Naive B cell (primary cell): Measurements from ENCODE around the gene GTF3C5. TPM values are rescaled to one million over a fixed set of nuclear protein-coding genes. Genes with fewer than 3 reads are reported as not detected.
"Not testable (repeated sequence)": the region's sequence is repeated elsewhere in the genome, so short reads cannot be mapped to it uniquely, and the experiment has no call there.

Source experiments
- ATAC-seq, 2 donors: fragments of 150-1000 bp; cut with Tn5 transposase; 2 replicates each; pipeline ENCODE4 v1.10.0; 2021; ENCODE audit warnings: low read depth in 2 of 2, mild to moderate bottlenecking in 2 of 2, moderate library complexity in 2 of 2
- DNase-seq: peaks from one replicate; pipeline ENCODE4 v3.0.0; 2022
- H3K27ac Mint-ChIP-seq, 6 donors: one replicate each; pipeline ENCODE4 v1.8.0; 2020 to 2022; ENCODE audit warnings: mild to moderate bottlenecking in 6 of 6, mixed read lengths in 6 of 6, moderate library complexity in 5 of 6, inconsistent platforms in 2 of 6
- H3K27me3 Mint-ChIP-seq, 3 donors: one replicate each; pipeline ENCODE4 v1.8.0; 2021 to 2022; ENCODE audit warnings: mixed read lengths in 3 of 3, mild to moderate bottlenecking in 1 of 3
- H3K36me3 Mint-ChIP-seq, 2 donors: one replicate each; pipeline ENCODE4 v1.8.0; 2020 to 2022; ENCODE audit warnings: mixed read lengths in 2 of 2, inconsistent platforms in 1 of 2, mild to moderate bottlenecking in 1 of 2
- H3K4me1 Mint-ChIP-seq, 3 donors: one replicate each; pipeline ENCODE4 v1.8.0; 2020 to 2022; ENCODE audit warnings: mixed read lengths in 3 of 3, inconsistent platforms in 1 of 3, mild to moderate bottlenecking in 1 of 3, moderate library complexity in 1 of 3
- H3K4me3 Mint-ChIP-seq, 8 donors: one replicate each; pipeline ENCODE4 v1.8.0; 2020 to 2022; ENCODE audit warnings: mild to moderate bottlenecking in 8 of 8, mixed read lengths in 8 of 8, moderate library complexity in 8 of 8, inconsistent platforms in 2 of 8
- H3K9me3 Mint-ChIP-seq, 7 donors: one replicate each; pipeline ENCODE4 v1.8.0; 2020 to 2022; ENCODE audit warnings: mixed read lengths in 7 of 7, mild to moderate bottlenecking in 5 of 7, inconsistent platforms in 2 of 7, moderate library complexity in 1 of 7
- polyA plus RNA-seq, 6 donors: library from polyadenylated mRNA; unstranded; fragments of 300-500 nt; fragmentation: Illumina TruSeq; gene quantifications; one replicate each; pipeline ENCODE4 v1.2.3, GENCODE V29; 2021; ENCODE audit warnings: low read depth in 6 of 6

The GTF3C5 gene
- polyA plus RNA-seq, 6 donors from 2014 or later: 22.3 to 44.2 (median 32.7) TPM

- Mint-ChIP-seq H3K9me3 (no peaks in the 10 kb centered on the region), H3K4me1 (peaks cover 17 to 27% (median 20%) of the 10 kb centered on the region in 3 donors), H3K27me3 (no peaks in the 10 kb centered on the region), H3K4me3 (no peak overlapping the region), H3K27ac (peak overlapping the region in 1 of 6 donors; percentile 69), H3K36me3 (no peaks in the 10 kb centered on the region)
- ATAC-seq (no peak), DNase-seq (no peak)
Observed at GRCh38 chr9:133063500-133064231, 32.9 kb downstream of the GTF3C5 start.

- H3K4me3 Mint-ChIP-seq: no peak overlapping the region
- DNase-seq (no peak), ATAC-seq (no peak)
- H3K9me3 Mint-ChIP-seq: no peaks in the 10 kb centered on the region
- peaks cover 9 to 19% (median 13%) of the 10 kb centered on the region in 3 donors for H3K4me1 Mint-ChIP-seq
- no peaks in the 10 kb centered on the region for H3K27me3 Mint-ChIP-seq
- H3K36me3 Mint-ChIP-seq: no peaks in the 10 kb centered on the region
- no peak overlapping the region for H3K27ac Mint-ChIP-seq
Observed at GRCh38 chr9:133064241-133065069, 33.7 kb downstream of the GTF3C5 start.

GRCh38 chr9:133065070-133065388, 34.2 kb downstream of the GTF3C5 start:
- Mint-ChIP-seq H3K36me3 (no peaks in the 10 kb centered on the region), H3K27ac (peak overlapping the region in 1 of 6 donors; percentile 44), H3K9me3 (no peaks in the 10 kb centered on the region), H3K27me3 (no peaks in the 10 kb centered on the region), H3K4me3 (no peak overlapping the region), H3K4me1 (peaks cover 4 to 13% (median 8%) of the 10 kb centered on the region in 3 donors)
- DNase-seq (no peak), ATAC-seq (no peak)

- DNase-seq (no peak), ATAC-seq (no peak)
- Mint-ChIP-seq H3K4me1 (no peaks in the 10 kb centered on the region), H3K36me3 (no peaks in the 10 kb centered on the region), H3K9me3 (no peaks in the 10 kb centered on the region), H3K4me3 (no peak overlapping the region), H3K27ac (no peak overlapping the region), H3K27me3 (no peaks in the 10 kb centered on the region)
Observed at GRCh38 chr9:133066181-133066983, 35.6 kb downstream of the GTF3C5 start.

- H3K4me3 Mint-ChIP-seq: no peak overlapping the region
- no peak overlapping the region for H3K27ac Mint-ChIP-seq
- no peaks in the 10 kb centered on the region for H3K9me3 Mint-ChIP-seq
- H3K27me3 Mint-ChIP-seq: no peaks in the 10 kb centered on the region
- no peak for DNase-seq
- H3K36me3 Mint-ChIP-seq: no peaks in the 10 kb centered on the region
- H3K4me1 Mint-ChIP-seq: no peaks in the 10 kb centered on the region
- no peak for ATAC-seq
Observed at GRCh38 chr9:133067006-133067405, 36.2 kb downstream of the GTF3C5 start.

- no peak overlapping the region for H3K4me3 Mint-ChIP-seq
- H3K9me3 Mint-ChIP-seq: no peaks in the 10 kb centered on the region
- peak overlapping the region in 1 of 6 donors; percentile 37 for H3K27ac Mint-ChIP-seq
- ATAC-seq (no peak), DNase-seq (no peak)
- no peaks in the 10 kb centered on the region for H3K4me1 Mint-ChIP-seq
- H3K36me3 Mint-ChIP-seq: no peaks in the 10 kb centered on the region
- H3K27me3 Mint-ChIP-seq: no peaks in the 10 kb centered on the region
Observed at GRCh38 chr9:133067813-133068212, 37.0 kb downstream of the GTF3C5 start.

- H3K4me1 Mint-ChIP-seq, H3K27ac Mint-ChIP-seq, H3K36me3 Mint-ChIP-seq, DNase-seq, ATAC-seq, H3K27me3 Mint-ChIP-seq, H3K9me3 Mint-ChIP-seq, H3K4me3 Mint-ChIP-seq: not testable (repeated sequence)
Observed at GRCh38 chr9:133068431-133068830, 37.6 kb downstream of the GTF3C5 start.

GRCh38 chr9:133070500-133070961, 39.7 kb downstream of the GTF3C5 start:
- H3K9me3 Mint-ChIP-seq, ATAC-seq, H3K27me3 Mint-ChIP-seq, H3K4me1 Mint-ChIP-seq, H3K36me3 Mint-ChIP-seq, DNase-seq, H3K27ac Mint-ChIP-seq, H3K4me3 Mint-ChIP-seq: not testable (repeated sequence)

- not testable (repeated sequence) for DNase-seq, H3K9me3 Mint-ChIP-seq, H3K27me3 Mint-ChIP-seq, H3K4me1 Mint-ChIP-seq, H3K27ac Mint-ChIP-seq, H3K4me3 Mint-ChIP-seq, H3K36me3 Mint-ChIP-seq, ATAC-seq
Observed at GRCh38 chr9:133070985-133071384, 40.2 kb downstream of the GTF3C5 start.

GRCh38 chr9:133071484-133072150, 40.8 kb downstream of the GTF3C5 start:
- Mint-ChIP-seq H3K4me1 (no peaks in the 10 kb centered on the region), H3K4me3 (no peak overlapping the region), H3K36me3 (no peaks in the 10 kb centered on the region), H3K27ac (no peak overlapping the region), H3K9me3 (no peaks in the 10 kb centered on the region), H3K27me3 (peaks cover 0 to 5% (median 0%) of the 10 kb centered on the region in 3 donors)
- DNase-seq (no peak), ATAC-seq (no peak)

- not testable (repeated sequence) for H3K36me3 Mint-ChIP-seq, H3K9me3 Mint-ChIP-seq, ATAC-seq
Observed at GRCh38 chr9:133072210-133072609, 41.4 kb downstream of the GTF3C5 start.

GRCh38 chr9:133073086-133074014, 42.6 kb downstream of the GTF3C5 start:
- no peaks in the 10 kb centered on the region for H3K36me3 Mint-ChIP-seq
- no peak overlapping the region for H3K27ac Mint-ChIP-seq
- DNase-seq (no peak), ATAC-seq (no peak)
- no peaks in the 10 kb centered on the region for H3K9me3 Mint-ChIP-seq
- H3K4me1 Mint-ChIP-seq: no peaks in the 10 kb centered on the region
- no peak overlapping the region for H3K4me3 Mint-ChIP-seq
- H3K27me3 Mint-ChIP-seq: peaks cover 0 to 5% (median 0%) of the 10 kb centered on the region in 3 donors

More at GRCh38 chr9:133072210-133072609, 41.4 kb downstream of the GTF3C5 start:
- not testable (repeated sequence) for DNase-seq, H3K27me3 Mint-ChIP-seq, H3K4me1 Mint-ChIP-seq, H3K4me3 Mint-ChIP-seq, H3K27ac Mint-ChIP-seq
